SU-DHL-6 (cell line): ENCODE data around the gene CTNNBIP1.

Experiments
- EZH2phosphoT487 ChIP-seq: fragments of 200-600 bp; sonication (generic), shearing (Covaris generic); conservative IDR thresholded peaks from 2 replicates; pipeline ENCODE4 v1.6.1; 2018; ENCODE audit warnings: mild to moderate bottlenecking, antibody characterized with exemption, low read length, moderate library complexity, mixed read lengths
- TF ChIP-seq, protein P1 (sequence below): fragments of 200-600 bp; sonication (generic); IDR thresholded peaks from one replicate; pipeline ENCODE4 v1.5.1; 2017; ENCODE audit warnings: antibody characterized with exemption, mild to moderate bottlenecking, low read length, moderate library complexity; ENCODE audit not compliant: insufficient read depth, poor library complexity, severe bottlenecking

DNA sequence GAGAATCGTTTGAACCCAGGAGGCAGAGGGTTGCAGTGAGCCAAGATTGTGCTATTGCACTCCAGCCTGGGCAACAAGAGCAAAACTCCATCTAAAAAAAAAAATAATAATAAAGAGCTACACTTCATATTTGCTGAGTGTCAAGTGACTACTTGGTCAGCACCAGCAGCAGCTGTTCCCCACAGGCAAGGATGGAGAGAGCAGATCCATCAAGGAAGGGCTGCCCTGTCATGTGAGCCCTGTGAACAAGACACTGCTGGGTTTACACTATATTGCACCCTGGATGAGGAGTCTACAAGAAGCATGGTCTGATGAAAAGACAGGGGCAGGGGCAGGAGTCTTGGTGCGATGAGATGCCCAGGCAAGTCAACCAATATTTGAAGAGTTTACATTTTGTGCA is 3.6 kb downstream of the CTNNBIP1 start:
- TF ChIP-seq, protein P1, sequence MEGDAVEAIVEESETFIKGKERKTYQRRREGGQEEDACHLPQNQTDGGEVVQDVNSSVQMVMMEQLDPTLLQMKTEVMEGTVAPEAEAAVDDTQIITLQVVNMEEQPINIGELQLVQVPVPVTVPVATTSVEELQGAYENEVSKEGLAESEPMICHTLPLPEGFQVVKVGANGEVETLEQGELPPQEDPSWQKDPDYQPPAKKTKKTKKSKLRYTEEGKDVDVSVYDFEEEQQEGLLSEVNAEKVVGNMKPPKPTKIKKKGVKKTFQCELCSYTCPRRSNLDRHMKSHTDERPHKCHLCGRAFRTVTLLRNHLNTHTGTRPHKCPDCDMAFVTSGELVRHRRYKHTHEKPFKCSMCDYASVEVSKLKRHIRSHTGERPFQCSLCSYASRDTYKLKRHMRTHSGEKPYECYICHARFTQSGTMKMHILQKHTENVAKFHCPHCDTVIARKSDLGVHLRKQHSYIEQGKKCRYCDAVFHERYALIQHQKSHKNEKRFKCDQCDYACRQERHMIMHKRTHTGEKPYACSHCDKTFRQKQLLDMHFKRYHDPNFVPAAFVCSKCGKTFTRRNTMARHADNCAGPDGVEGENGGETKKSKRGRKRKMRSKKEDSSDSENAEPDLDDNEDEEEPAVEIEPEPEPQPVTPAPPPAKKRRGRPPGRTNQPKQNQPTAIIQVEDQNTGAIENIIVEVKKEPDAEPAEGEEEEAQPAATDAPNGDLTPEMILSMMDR, result no peak
- TF ChIP-seq EZH2phosphoT487, result no peak
